SIG-M5 treated with dmso at 0.1 percent for 504 hours (cell line): ENCODE results near the gene CHMP5.
"Not testable (repeated sequence)": the region's sequence is repeated elsewhere in the genome, so short reads cannot be mapped to it uniquely, and the experiment has no call there.

Source experiments
- DNase-seq: peaks from one replicate; lab custom pipeline; 2025; ENCODE audit not compliant: unreplicated experiment; lab: John Stamatoyannopoulos, UW

The CHMP5 gene

DNA sequence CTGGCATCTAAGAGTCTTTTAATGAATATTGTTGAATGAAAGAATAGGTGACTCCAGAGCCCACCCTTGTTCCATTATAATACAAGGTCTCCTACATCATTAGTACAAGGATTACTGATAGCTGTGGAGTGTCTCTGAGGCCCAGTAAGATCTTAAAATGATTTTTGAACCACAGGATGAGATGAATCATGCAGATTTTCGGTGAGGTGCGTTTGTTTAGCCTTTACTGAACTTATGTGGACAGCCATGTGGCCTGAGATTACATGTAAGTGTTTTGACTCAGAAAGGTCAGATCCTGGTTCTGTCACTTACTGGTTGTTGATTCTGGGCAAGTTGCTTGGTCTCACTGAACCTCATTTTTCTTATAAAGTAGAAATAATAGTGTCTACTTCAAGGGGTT, 47.1 kb downstream of the CHMP5 start:
- no peak for DNase-seq

DNA sequence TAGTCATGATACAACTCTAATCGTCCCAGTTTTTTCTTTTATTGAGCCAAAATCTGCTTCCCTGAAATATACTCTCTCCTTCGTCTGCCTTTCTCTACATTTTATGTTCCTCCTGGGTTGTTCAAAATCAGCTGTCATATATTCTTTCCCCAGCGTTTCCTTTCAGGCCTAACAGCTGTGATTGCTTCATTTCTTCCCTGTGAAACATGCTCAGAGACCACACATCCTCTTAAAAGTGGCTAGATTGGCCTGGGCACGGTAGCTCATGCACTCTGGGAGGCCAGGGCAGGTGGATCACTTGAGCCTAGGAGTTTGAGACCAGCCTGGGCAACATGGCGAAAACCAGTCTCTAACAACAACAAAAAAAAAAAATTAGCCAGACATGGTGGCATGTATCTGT, 50.5 kb downstream of the CHMP5 start:
- peak; percentile 10 for DNase-seq

DNA sequence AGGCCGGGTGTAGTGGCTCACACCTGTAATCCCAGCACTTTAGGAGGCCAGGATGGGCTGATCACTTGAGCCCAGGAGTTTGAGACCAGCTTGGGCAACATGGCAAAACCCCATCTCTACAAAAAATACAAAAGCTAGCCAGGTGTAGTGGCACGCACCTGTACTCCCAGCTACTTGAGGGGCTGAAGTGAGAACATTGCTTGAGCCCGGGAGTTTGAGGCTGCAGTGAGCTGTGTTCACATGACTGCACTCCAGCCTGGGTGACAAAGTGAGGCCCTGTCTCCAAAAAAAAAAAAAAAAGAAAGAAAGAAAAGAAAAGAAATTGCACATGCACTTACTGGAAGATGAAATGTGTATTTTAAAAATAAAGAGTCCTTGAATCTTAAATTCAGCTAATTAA, 52.3 kb downstream of the CHMP5 start:
- DNase-seq, result not testable (repeated sequence)

DNA sequence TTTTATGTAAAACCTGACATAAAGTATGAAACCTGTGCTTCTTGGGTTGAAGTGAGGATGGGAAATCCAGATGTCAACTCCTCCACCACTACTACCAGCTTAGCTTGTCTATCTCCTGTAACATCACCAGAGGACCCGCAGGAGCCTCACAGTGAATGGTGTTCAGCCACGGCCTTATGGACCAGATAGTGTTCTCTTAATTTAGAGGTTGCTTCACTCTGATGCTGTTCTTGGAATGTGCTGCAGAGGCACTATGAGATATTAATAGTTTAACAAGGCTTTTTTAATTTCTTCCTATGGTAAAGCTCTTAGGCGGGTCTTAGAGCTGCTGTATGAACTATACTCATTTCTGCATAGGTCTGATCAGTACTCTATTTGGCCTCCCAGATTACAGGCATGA, 53.4 kb downstream of the CHMP5 start:
- no peak for DNase-seq

DNA sequence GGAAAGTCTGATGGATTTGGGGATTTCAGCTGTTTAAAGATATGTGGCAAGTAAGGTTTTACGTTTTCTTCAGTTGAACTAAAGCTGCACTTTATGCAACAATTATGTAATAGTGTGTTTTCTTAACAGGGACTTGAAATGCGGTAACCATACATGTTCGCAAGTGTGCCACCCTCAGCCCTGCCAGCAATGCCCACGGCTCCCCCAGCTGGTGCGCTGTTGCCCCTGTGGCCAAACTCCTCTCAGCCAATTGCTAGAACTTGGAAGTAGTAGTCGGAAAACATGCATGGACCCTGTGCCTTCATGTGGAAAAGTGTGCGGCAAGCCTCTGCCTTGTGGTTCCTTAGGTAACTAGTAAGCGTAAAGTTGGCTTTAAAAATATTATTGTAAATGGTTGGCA, 53.9 kb downstream of the CHMP5 start:
- no peak for DNase-seq

DNA sequence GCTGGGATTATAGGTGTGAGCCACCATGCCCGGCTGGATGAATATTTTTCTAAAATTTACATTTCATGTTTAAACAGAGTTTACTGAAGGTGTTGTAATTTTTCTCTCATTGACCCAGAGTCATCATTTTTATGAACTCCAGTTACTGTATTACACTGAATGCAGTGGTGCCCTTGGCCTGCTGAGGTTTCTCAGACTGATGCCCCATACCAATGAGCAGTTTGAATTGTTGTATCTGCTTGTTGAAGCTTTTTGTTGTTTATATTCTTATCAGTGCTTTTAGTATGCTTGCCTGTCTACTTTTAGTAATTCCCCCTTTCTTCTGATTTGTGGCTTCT, 55.4 kb downstream of the CHMP5 start:
- no peak for DNase-seq

DNA sequence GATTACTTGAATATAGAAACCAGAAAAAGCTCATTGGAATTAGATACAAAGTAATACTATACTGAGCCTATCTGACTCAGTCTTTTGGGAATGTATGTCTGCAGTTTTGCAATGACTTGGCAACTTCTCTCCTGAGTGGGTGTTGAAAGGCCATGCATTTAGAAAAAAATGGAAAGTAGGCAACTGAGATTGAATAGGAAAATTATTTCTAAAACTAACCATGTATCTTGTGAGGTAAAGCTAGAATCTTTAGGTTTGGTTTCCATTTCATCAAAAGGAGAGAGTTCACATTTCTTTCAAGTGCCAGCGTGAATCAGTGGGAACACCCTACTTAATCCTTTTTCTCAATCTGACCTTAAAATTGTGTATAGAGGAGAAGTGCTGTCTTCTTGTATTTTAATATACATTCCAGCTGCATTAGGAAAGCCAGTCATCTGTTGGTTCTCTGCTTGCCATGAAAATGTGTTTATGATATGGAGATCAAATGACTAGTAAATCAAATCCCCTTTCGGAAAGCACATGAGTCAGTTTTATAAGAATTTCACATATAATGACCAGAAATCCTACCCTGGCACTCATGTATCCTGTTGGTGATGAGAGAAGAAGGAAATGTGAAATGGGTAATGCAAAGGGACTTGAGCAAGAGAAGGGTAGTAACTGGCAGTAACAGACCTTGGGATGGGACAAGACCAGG, 55.9 kb downstream of the CHMP5 start:
- DNase-seq, result no peak

DNA sequence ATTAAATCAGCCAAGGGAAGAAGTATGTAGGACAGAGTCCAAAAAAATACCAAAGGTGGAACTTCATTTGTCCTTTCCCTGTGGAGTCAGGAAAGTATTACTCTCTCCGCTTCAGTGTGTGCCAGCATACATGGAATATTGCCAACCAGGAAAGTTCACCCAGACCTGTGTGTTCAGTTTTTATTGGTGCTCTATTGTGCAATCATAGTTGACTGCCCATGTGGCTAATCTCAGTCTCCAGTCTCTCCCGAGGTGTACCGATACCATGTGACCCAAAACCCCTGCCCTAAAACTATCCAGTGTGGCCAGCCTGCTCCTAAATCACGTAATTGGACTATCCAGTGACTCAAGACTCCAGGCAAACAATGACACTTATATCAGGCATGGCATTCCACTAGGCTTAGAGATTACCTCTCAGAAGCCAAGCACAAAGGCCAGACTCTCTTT, 64.3 kb downstream of the CHMP5 start:
- peak; percentile 59 for DNase-seq

DNA sequence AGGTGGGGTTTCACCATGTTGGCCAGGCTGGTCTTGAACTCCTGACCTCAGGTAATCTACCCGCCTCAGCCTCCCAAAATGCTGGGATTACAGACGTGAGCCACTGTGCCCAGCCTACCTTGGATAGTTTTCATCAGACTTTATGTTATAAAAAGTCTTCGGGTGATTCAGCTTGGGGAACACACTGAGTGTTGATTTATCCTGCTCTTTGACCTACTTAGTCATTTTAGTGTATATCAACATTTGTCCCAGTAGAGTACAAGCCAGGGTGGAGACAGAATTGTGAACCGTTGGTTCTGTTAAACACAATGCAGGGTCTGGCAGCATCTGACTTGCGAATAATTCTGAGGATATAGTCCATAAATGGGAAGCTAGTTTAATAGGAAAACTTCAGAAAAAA, 65.1 kb downstream of the CHMP5 start:
- DNase-seq, result no peak

DNA sequence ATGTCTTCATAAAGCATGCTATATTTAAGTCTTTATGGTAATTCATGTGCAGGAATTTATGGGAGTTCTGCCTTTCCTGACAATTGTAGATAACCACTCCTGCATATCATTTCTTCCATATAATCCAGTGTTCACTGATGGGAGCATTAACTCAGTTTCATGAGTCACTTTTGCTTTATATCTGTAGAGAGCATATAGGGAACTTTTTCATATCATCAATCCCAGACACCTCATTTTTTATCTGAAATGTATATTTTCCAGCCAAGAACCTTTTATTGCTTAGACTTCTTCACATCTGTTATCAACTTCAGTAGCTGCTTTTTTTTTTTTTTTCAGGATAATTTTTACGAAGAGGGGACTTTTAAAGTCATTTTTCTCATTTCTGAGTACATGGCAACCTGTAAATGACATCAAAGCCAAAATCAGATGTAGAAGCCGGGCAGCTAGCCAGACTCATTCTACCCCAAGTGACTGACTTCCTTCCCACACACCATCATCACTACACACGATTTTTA, 66.6 kb downstream of the CHMP5 start:
- DNase-seq, result no peak
